HG03571 (cell line): ENCODE data around the gene KRTAP3-2.

Experiments used
- ATAC-seq: cut with Tn5 transposase; IDR thresholded peaks from one replicate; pipeline ENCODE4 v1.9.1; 2021; ENCODE audit not compliant: unreplicated experiment

Gene KRTAP3-2

GRCh38 chr17:41012326-41013120, 12.8 kb upstream of the KRTAP3-2 start:
- no peak for ATAC-seq

GRCh38 chr17:41010441-41010840, 10.7 kb upstream of the KRTAP3-2 start:
- no peak for ATAC-seq

GRCh38 chr17:41009936-41010335, 10.2 kb upstream of the KRTAP3-2 start:
- ATAC-seq, result no peak

GRCh38 chr17:41009301-41009760, 9.6 kb upstream of the KRTAP3-2 start:
- ATAC-seq, result no peak

- no peak for ATAC-seq
Observed at GRCh38 chr17:41008811-41009210, 9.1 kb upstream of the KRTAP3-2 start, which contains the start of gene KRTAP3-1. Gene KRTAP3-1 (minus strand): TSS chr17:41009128. CDS start chr17:41009074, 54 bp downstream.

GRCh38 chr17:41004397-41004796, 4.7 kb upstream of the KRTAP3-2 start:
- no peak for ATAC-seq

GRCh38 chr17:41003926-41004325, 4.2 kb upstream of the KRTAP3-2 start:
- no peak for ATAC-seq

GRCh38 chr17:41002814-41003213, 3.1 kb upstream of the KRTAP3-2 start:
- ATAC-seq, result no peak

- ATAC-seq, result no peak
Observed at GRCh38 chr17:41001795-41002194, 2.1 kb upstream of the KRTAP3-2 start.

- ATAC-seq, result no peak
Observed at GRCh38 chr17:40997361-40997760, 2.3 kb downstream of the KRTAP3-2 start.

- no peak for ATAC-seq
Observed at GRCh38 chr17:40996829-40997228, 2.9 kb downstream of the KRTAP3-2 start.

- ATAC-seq, result no peak
Observed at GRCh38 chr17:40995116-40995515, 4.6 kb downstream of the KRTAP3-2 start.

- no peak for ATAC-seq
Observed at GRCh38 chr17:40993839-40994238, 5.9 kb downstream of the KRTAP3-2 start, which contains the start of gene KRTAP3-3. Gene KRTAP3-3 (minus strand): TSS chr17:40994164. CDS start chr17:40994097, 67 bp downstream.

- no peak for ATAC-seq
Observed at GRCh38 chr17:40993084-40993483, 6.6 kb downstream of the KRTAP3-2 start.

GRCh38 chr17:40992666-40993065, 7.0 kb downstream of the KRTAP3-2 start:
- no peak for ATAC-seq

GRCh38 chr17:40986920-40987319, 12.8 kb downstream of the KRTAP3-2 start:
- no peak for ATAC-seq

GRCh38 chr17:40984226-40984625, 15.5 kb downstream of the KRTAP3-2 start, which contains the start of gene KRT40:
Gene KRT40 (minus strand): TSS chr17:40984326. CDS start chr17:40984273, 53 bp downstream.
- no peak for ATAC-seq

GRCh38 chr17:40981115-40981514, 18.6 kb downstream of the KRTAP3-2 start:
- ATAC-seq, result no peak

- ATAC-seq, result no peak
Observed at GRCh38 chr17:40980596-40980995, 19.1 kb downstream of the KRTAP3-2 start.

- no peak for ATAC-seq
Observed at GRCh38 chr17:40980117-40980516, 19.6 kb downstream of the KRTAP3-2 start.

- no peak for ATAC-seq
Observed at GRCh38 chr17:40978575-40979151, 21.0 kb downstream of the KRTAP3-2 start.

- ATAC-seq, result no peak
Observed at GRCh38 chr17:40975516-40975915, 24.2 kb downstream of the KRTAP3-2 start.
